ENCODE measurements around the gene KLLN.

DNA sequence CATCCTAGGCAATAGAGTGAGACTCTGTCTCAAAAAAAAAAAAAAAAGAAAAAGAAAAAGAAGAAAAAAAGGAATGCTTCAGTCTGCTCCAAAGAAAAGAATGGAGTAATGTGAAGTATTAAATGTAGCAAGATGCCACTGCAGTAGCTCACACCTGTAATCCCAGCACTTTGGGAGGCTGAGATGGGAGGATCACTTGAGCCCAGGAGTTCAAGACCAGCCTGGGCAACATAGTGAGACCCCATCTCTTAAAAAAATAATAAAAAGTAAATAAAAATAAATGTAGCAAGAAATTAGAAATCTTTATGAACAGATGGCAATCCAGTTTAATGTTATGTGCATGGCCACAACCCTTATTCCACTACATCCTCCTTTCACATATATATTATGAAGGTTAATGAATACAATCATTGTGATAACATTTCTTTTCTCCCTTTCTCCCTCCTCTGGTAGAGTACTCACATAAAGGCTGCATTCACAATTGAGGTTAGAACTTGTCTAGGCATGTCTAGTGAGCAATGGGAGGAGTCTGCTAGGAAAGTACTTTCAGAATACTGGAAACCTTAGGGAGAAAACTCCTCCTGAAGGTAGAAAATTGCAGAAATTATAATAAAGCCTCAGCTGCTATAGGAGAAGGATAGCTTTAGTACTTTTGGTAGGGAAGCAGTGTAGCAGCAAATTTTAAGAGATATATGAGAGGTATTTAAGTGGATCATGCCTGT lies 20.4 kb downstream of the KLLN start:
- TF ChIP-seq, protein P1, sequence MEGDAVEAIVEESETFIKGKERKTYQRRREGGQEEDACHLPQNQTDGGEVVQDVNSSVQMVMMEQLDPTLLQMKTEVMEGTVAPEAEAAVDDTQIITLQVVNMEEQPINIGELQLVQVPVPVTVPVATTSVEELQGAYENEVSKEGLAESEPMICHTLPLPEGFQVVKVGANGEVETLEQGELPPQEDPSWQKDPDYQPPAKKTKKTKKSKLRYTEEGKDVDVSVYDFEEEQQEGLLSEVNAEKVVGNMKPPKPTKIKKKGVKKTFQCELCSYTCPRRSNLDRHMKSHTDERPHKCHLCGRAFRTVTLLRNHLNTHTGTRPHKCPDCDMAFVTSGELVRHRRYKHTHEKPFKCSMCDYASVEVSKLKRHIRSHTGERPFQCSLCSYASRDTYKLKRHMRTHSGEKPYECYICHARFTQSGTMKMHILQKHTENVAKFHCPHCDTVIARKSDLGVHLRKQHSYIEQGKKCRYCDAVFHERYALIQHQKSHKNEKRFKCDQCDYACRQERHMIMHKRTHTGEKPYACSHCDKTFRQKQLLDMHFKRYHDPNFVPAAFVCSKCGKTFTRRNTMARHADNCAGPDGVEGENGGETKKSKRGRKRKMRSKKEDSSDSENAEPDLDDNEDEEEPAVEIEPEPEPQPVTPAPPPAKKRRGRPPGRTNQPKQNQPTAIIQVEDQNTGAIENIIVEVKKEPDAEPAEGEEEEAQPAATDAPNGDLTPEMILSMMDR (IDR thresholded peaks at IDR 0.05; ENCODE audit: insufficient read depth, low read length), result no peak
- no peak for TF ChIP-seq GABPA (IDR thresholded peaks at IDR 0.05; ENCODE audit: low read depth)
- TF ChIP-seq, protein P2, sequence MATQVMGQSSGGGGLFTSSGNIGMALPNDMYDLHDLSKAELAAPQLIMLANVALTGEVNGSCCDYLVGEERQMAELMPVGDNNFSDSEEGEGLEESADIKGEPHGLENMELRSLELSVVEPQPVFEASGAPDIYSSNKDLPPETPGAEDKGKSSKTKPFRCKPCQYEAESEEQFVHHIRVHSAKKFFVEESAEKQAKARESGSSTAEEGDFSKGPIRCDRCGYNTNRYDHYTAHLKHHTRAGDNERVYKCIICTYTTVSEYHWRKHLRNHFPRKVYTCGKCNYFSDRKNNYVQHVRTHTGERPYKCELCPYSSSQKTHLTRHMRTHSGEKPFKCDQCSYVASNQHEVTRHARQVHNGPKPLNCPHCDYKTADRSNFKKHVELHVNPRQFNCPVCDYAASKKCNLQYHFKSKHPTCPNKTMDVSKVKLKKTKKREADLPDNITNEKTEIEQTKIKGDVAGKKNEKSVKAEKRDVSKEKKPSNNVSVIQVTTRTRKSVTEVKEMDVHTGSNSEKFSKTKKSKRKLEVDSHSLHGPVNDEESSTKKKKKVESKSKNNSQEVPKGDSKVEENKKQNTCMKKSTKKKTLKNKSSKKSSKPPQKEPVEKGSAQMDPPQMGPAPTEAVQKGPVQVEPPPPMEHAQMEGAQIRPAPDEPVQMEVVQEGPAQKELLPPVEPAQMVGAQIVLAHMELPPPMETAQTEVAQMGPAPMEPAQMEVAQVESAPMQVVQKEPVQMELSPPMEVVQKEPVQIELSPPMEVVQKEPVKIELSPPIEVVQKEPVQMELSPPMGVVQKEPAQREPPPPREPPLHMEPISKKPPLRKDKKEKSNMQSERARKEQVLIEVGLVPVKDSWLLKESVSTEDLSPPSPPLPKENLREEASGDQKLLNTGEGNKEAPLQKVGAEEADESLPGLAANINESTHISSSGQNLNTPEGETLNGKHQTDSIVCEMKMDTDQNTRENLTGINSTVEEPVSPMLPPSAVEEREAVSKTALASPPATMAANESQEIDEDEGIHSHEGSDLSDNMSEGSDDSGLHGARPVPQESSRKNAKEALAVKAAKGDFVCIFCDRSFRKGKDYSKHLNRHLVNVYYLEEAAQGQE (IDR thresholded peaks at IDR 0.05; ENCODE audit: insufficient replicate concordance, low read depth), result no peak
- no peak for TF ChIP-seq SPI1 (IDR thresholded peaks at IDR 0.05; ENCODE audit: borderline replicate concordance, low read depth)
